Gastroesophageal sphincter (tissue), 3 donors: Measurements from ENCODE around the gene PTPRF.

ENCODE experiments used
- EP300 ChIP-seq: sonication (generic); formaldehyde crosslinking; IDR thresholded peaks from one replicate; pipeline ENCODE4 v1.6.1; 2017; ENCODE audit warnings: antibody characterized with exemption, mild to moderate bottlenecking
- POLR2A ChIP-seq, 2 donors: fragments of 450-650 bp; IDR thresholded peaks; one replicate each; pipeline ENCODE4 v1.6.1; 2017; ENCODE audit warnings: antibody characterized with exemption in 2 of 2, mild to moderate bottlenecking in 2 of 2, moderate library complexity in 1 of 2
- TF ChIP-seq, protein P1 (sequence below), 4 experiments: fragments of 200-600 bp in 2 of 4; fragments of 450-650 bp in 2 of 4; sonication (generic) in 1 of 4; IDR thresholded peaks; one replicate each; pipeline ENCODE4 v1.5.1; 2017 to 2019; ENCODE audit warnings: antibody characterized with exemption in 4 of 4, mild to moderate bottlenecking in 2 of 4, moderate library complexity in 2 of 4

DNA sequence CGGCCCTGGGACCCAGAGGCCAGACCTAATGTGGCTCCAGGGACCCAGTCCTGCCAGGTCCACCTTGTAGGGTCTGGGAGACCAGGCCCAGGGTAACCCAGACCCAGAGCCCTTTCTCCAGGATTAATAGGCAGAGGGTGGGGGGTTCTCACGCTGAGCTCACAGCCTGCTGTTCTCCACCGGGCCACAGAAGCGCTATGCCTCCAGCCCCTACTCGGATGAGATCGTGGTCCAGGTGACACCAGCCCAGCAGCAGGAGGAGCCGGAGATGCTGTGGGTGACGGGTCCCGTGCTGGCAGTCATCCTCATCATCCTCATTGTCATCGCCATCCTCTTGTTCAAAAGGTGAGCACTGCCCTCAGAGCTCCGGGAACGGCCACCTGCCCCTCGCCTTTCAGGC lies 75.9 kb downstream of the PTPRF start:
- TF ChIP-seq, protein P1, sequence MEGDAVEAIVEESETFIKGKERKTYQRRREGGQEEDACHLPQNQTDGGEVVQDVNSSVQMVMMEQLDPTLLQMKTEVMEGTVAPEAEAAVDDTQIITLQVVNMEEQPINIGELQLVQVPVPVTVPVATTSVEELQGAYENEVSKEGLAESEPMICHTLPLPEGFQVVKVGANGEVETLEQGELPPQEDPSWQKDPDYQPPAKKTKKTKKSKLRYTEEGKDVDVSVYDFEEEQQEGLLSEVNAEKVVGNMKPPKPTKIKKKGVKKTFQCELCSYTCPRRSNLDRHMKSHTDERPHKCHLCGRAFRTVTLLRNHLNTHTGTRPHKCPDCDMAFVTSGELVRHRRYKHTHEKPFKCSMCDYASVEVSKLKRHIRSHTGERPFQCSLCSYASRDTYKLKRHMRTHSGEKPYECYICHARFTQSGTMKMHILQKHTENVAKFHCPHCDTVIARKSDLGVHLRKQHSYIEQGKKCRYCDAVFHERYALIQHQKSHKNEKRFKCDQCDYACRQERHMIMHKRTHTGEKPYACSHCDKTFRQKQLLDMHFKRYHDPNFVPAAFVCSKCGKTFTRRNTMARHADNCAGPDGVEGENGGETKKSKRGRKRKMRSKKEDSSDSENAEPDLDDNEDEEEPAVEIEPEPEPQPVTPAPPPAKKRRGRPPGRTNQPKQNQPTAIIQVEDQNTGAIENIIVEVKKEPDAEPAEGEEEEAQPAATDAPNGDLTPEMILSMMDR (IDR thresholded peaks at IDR 0.05): no peak
- no peak for TF ChIP-seq EP300
- no peak for TF ChIP-seq POLR2A (IDR thresholded peaks at IDR 0.05)
